Measurements from ENCODE around the gene EPHB2. TPM values are rescaled to one million over a fixed set of nuclear protein-coding genes. Genes with fewer than 3 reads are reported as not detected.

The EPHB2 gene
- total and polyA plus RNA-seq, 2 of the 8 experiments (the other 6 are each of a cell fraction or from before 2014, with no cell fraction given) = 15.8 to 17.2 TPM

DNA sequence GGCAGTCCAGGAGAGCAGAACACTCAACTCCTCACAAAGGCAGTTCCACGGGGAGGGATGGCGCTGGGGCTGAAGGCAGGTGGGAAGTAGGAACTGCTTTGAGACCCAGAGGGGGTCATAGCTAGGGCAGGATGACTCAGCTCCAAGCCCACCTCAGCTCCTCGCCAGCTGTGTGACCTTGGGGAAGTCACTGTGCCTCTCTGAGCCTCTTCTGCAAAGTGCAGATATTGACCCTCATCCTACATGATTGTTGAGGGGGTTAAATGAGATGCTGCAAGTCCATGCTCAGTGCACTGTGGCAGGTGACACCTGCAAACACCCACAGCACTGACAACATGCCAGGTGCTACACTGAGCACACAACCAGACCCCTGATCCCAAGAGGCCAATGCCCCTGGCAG is 168.8 kb downstream of the EPHB2 start:
- DNase-seq (ENCODE audit: low read depth in 1 of 2, low spot score in 2 of 2) (no peak), FAIRE-seq (no peak)
- Histone ChIP-seq H3K9me3 (ENCODE audit: insufficient read depth in 2 of 2, low read depth in 1 of 2, low read length in 1 of 2) (no peaks in the 10 kb centered on the region), H2BK12ac (ENCODE audit: low read depth, low read length) (no peak overlapping the region), H3K27me3 (replicated peaks in 1 of 4; ENCODE audit: control insufficient read depth in 3 of 4, extremely low read depth in 1 of 4, insufficient read depth in 3 of 4, low read length in 3 of 4) (no peaks in the 10 kb centered on the region), H3K23me2 (ENCODE audit: low read depth, low read length) (no peaks in the 10 kb centered on the region), H3K79me1 (ENCODE audit: low read depth, low read length) (no peaks in the 10 kb centered on the region), H2BK20ac (ENCODE audit: low read length) (no peak overlapping the region), H2BK5ac (ENCODE audit: low read depth, low read length) (0 out of 2 replicates have a peak overlapping the region, but pooled peaks have one; percentile 32), H4K8ac (ENCODE audit: extremely low read depth, insufficient read depth, low read length) (peak overlapping the region; percentile 31; the same call in 1 of the 2 replicates), H3K18ac (ENCODE audit: extremely low read depth, low read length) (no peak overlapping the region), H4K5ac (ENCODE audit: insufficient read length, low read depth, low read length) (no peak overlapping the region), H2AFZ (ENCODE audit: low read length) (no peak overlapping the region), H3K56ac (replicated peaks; ENCODE audit: insufficient read length, low read depth, low read length) (no peak overlapping the region), H3K36me3 (ENCODE audit: control insufficient read depth in 2 of 4, insufficient read depth in 4 of 4, low read length in 3 of 4) (no peaks in the 10 kb centered on the region), H3K4me3 (ENCODE audit: extremely low read depth in 1 of 4, insufficient read depth in 2 of 4, low read depth in 3 of 4, low read length in 4 of 4) (no peak overlapping the region), H3K4me1 (replicated peaks in 1 of 4; ENCODE audit: control insufficient read depth in 3 of 4, insufficient read depth in 4 of 4, low read length in 3 of 4) (peaks cover 0 to 17% (median 8%) of the 10 kb centered on the region in 4 experiments; a peak in 6 of 7 replicates), H2BK15ac (ENCODE audit: low read length) (no peak overlapping the region), H3K27ac (ENCODE audit: low read depth, low read length) (no peak overlapping the region), H4K20me1 (replicated peaks in 1 of 2; ENCODE audit: control insufficient read depth in 1 of 2, insufficient read depth in 2 of 2, low read length in 2 of 2) (no peaks in the 10 kb centered on the region), H2AK5ac (ENCODE audit: low read depth, low read length) (no peak overlapping the region), H2BK120ac (replicated peaks; ENCODE audit: low read depth, low read length) (no peak overlapping the region), H3K23ac (ENCODE audit: insufficient read length) (no peak overlapping the region), H3K4me2 (ENCODE audit: insufficient read depth in 1 of 2, low read depth in 2 of 2, low read length in 2 of 2) (no peak overlapping the region), H3K4ac (replicated peaks; ENCODE audit: insufficient read length, low read depth, low read length) (no peak overlapping the region), H4K91ac (replicated peaks; ENCODE audit: insufficient read length, low read length) (peak overlapping the region; percentile 35), H3K79me2 (ENCODE audit: control insufficient read depth in 1 of 2, insufficient read depth in 2 of 2, low read length in 2 of 2) (no peaks in the 10 kb centered on the region), H3K14ac (ENCODE audit: insufficient read length) (no peak overlapping the region), H3K9ac (replicated peaks in 1 of 4; ENCODE audit: extremely low read depth in 1 of 4, low read depth in 3 of 4, low read length in 3 of 4) (no peak overlapping the region)
- WGBS, 2 experiments (ENCODE audit: extremely low coverage in 1 of 2, insufficient coverage in 1 of 2, insufficient read length in 1 of 2, insufficient replicate concordance in 2 of 2, low coverage in 1 of 2, low lambda C conversion rate in 2 of 2, missing lambda C conversion rate in 1 of 2) = 67% methylated on average over 3 of the region's 3 CpGs; no CpG with 5 or more reads in 1 of the 2 experiments
- POLR2A ChIA-PET (ENCODE audit: partially characterized antibody) = no interaction called here
- CTCF ChIA-PET (ENCODE audit: partially characterized antibody) = interaction anchor here (0.7 to 6.2 kb wide), 7 partner anchors 9 to 213 kb away, joined by 3 to 52 read pairs (median 5); no protein-coding TSS in a partner anchor
- TF ChIP-seq POU5F1 (IDR thresholded peaks at IDR 0.05; ENCODE audit: low read depth, low read length) (no peak), RXRA (IDR thresholded peaks at IDR 0.05; ENCODE audit: insufficient read depth, low read depth, low read length) (no peak), POLR2A (IDR thresholded peaks at IDR 0.05; ENCODE audit: control extremely low read depth in 1 of 2, low read depth in 2 of 2, low read length in 2 of 2) (no peak), CBX8 (IDR thresholded peaks at IDR 0.05; ENCODE audit: borderline replicate concordance, low read depth, low read length) (no peak), CHD2 (IDR thresholded peaks at IDR 0.05; ENCODE audit: low read length) (no peak), EP300 (IDR thresholded peaks at IDR 0.05; ENCODE audit: borderline replicate concordance in 1 of 2, low read depth in 2 of 2, low read length in 2 of 2) (no peak), KDM1A (IDR thresholded peaks at IDR 0.05; ENCODE audit: borderline replicate concordance, low read length) (peak; percentile 37; the same call in 1 of the 2 replicates), GABPA (IDR thresholded peaks at IDR 0.05; ENCODE audit: borderline replicate concordance, insufficient read depth, low read length) (no peak)
